SK-N-SH (cell line): Measurements from ENCODE around the gene RUNDC1. TPM values are rescaled to one million over a fixed set of nuclear protein-coding genes. Genes with fewer than 3 reads are reported as not detected.

ENCODE experiments used
- CTCF ChIA-PET: fragments of 300-600, 350-600 bp; formaldehyde crosslinking; extraction: SDS; loops from one replicate; lab custom pipeline; 2021; lab: Yijun Ruan, JAX
- POLR2A ChIA-PET: fragments of 350-600 bp; sonication (Branson Sonifier 250); formaldehyde crosslinking; extraction: SDS; loops from one replicate; lab custom pipeline; 2020; ENCODE audit warnings: antibody characterized with exemption, inconsistent platforms; lab: Yijun Ruan, JAX
- DNase-seq: peaks from one replicate; pipeline ENCODE4 v3.0.0; 2012
- H2AFZ ChIP-seq: fragments of 200-600 bp; sonication (generic); 2 replicates; pipeline ENCODE4 v1.8.1; 2016; ENCODE audit warnings: antibody characterized with exemption, mild to moderate bottlenecking, low read depth
- H3F3A ChIP-seq: fragments of 200-600 bp; sonication (generic); replicated peaks from 2 replicates; pipeline ENCODE3; 2016; ENCODE audit warnings: antibody characterized with exemption, mild to moderate bottlenecking; ENCODE audit not compliant: insufficient read depth
- H3K27ac ChIP-seq, 2 experiments: fragments of 200-500 bp in 1 of 2; fragments of 200-600 bp in 1 of 2; sonication (Bioruptor generic) in 1 of 2; sonication (generic), shearing (Covaris generic) in 1 of 2; 2 replicates each; pipeline versions ENCODE4 v1.5.1 to v1.6.1; 2014 to 2016; ENCODE audit warnings: low read depth in 2 of 2, inconsistent platforms in 1 of 2, low read length in 1 of 2, mild to moderate bottlenecking in 1 of 2, mixed read lengths in 1 of 2
- H3K27me3 ChIP-seq: fragments of 200-600 bp; sonication (generic), shearing (Covaris generic); 2 replicates; pipeline ENCODE4 v1.6.1; 2016; ENCODE audit warnings: mixed run types; ENCODE audit not compliant: insufficient read depth
- H3K36me3 ChIP-seq, 2 experiments: fragments of 200-500 bp in 1 of 2; fragments of 200-600 bp in 1 of 2; sonication (Bioruptor generic) in 1 of 2; sonication (generic) in 1 of 2; replicated peaks in 1 of 2; 2 replicates each; pipeline versions ENCODE3 to v1.5.1; 2014 to 2016; ENCODE audit warnings: low read length in 1 of 2, mild to moderate bottlenecking in 1 of 2; ENCODE audit not compliant: insufficient read depth in 2 of 2, control insufficient read depth in 1 of 2
- H3K4me1 ChIP-seq, 2 experiments: fragments of 200-500 bp in 1 of 2; fragments of 200-600 bp in 1 of 2; sonication (Bioruptor generic) in 1 of 2; sonication (generic), shearing (Covaris generic) in 1 of 2; 2 replicates each; pipeline versions ENCODE4 v1.5.1 to v1.6.1; 2014 to 2016; ENCODE audit warnings: low read depth in 1 of 2, low read length in 1 of 2, mixed run types in 1 of 2; ENCODE audit not compliant: insufficient read depth in 2 of 2, control insufficient read depth in 1 of 2
- H3K4me2 ChIP-seq: fragments of 200-600 bp; sonication (generic), shearing (Covaris generic); 2 replicates; pipeline ENCODE4 v1.6.1; 2017; ENCODE audit warnings: mixed run types
- H3K4me3 ChIP-seq, 2 experiments: fragments of 200-500 bp in 1 of 2; fragments of 200-600 bp in 1 of 2; sonication (Bioruptor generic) in 1 of 2; sonication (generic), shearing (Covaris generic) in 1 of 2; 2 replicates each; pipeline versions ENCODE4 v1.5.1 to v1.8.1; 2014 to 2016; ENCODE audit warnings: low read depth in 2 of 2, inconsistent platforms in 1 of 2, low read length in 1 of 2, mild to moderate bottlenecking in 1 of 2, mixed read lengths in 1 of 2, moderate library complexity in 1 of 2
- H3K79me2 ChIP-seq: fragments of 200-600 bp; sonication (generic); 2 replicates; pipeline ENCODE4 v1.8.1; 2017; ENCODE audit warnings: mild to moderate bottlenecking; ENCODE audit not compliant: insufficient read depth
- H3K9ac ChIP-seq: fragments of 200-600 bp; sonication (generic); 2 replicates; pipeline ENCODE4 v1.6.1; 2017; ENCODE audit warnings: mixed run types
- H3K9me2 ChIP-seq: fragments of 200-600 bp; sonication (generic); 2 replicates; pipeline ENCODE4 v1.6.1; 2017; ENCODE audit warnings: mixed run types
- H3K9me3 ChIP-seq: fragments of 200-600 bp; sonication (generic); 2 replicates; pipeline ENCODE4 v1.6.1; 2017; ENCODE audit warnings: mixed run types, mild to moderate bottlenecking, moderate library complexity
- H4K20me1 ChIP-seq: fragments of 200-600 bp; sonication (generic); 2 replicates; pipeline ENCODE4 v1.6.1; 2017; ENCODE audit warnings: mild to moderate bottlenecking, mixed run types; ENCODE audit not compliant: insufficient read depth
- EZH2phosphoT487 ChIP-seq: fragments of 200-600 bp; sonication (generic); IDR thresholded peaks from 2 replicates; pipeline ENCODE4 v1.6.1; 2017; ENCODE audit warnings: low read depth, mixed run types, mild to moderate bottlenecking, antibody characterized with exemption, moderate library complexity, borderline replicate concordance
- FOXJ3 ChIP-seq: sonication (generic); formaldehyde crosslinking; IDR thresholded peaks from 2 replicates; pipeline ENCODE4 v1.5.1; 2020; ENCODE audit warnings: mild to moderate bottlenecking, missing genetic modification reagents
- FOXM1 ChIP-seq: IDR thresholded peaks from 2 replicates; pipeline ENCODE4 v1.4.0; 2012; ENCODE audit warnings: low read depth, mild to moderate bottlenecking
- GATA2 ChIP-seq: sonication (generic); formaldehyde crosslinking; IDR thresholded peaks from 2 replicates; pipeline ENCODE4 v1.5.0; 2020; ENCODE audit warnings: mild to moderate bottlenecking, missing genetic modification reagents
- IRF3 ChIP-seq: fragments of 150-350 bp; IDR thresholded peaks from 2 replicates; pipeline ENCODE4 v1.6.1; 2016; ENCODE audit warnings: mild to moderate bottlenecking, low read depth, low read length
- JUND ChIP-seq: IDR thresholded peaks from 2 replicates; pipeline ENCODE4 v1.4.0; 2012
- MEF2A ChIP-seq: IDR thresholded peaks from 2 replicates; pipeline ENCODE4 v1.4.0; 2012; ENCODE audit warnings: low read depth, borderline replicate concordance
- MXI1 ChIP-seq: IDR thresholded peaks from 2 replicates; pipeline ENCODE4 v1.6.1; 2012; ENCODE audit warnings: mild to moderate bottlenecking, low read depth, low read length, improper control_type of control experiment
- NRF1 ChIP-seq: IDR thresholded peaks from 2 replicates; pipeline ENCODE4 v1.6.1; 2012; ENCODE audit warnings: low read depth, mild to moderate bottlenecking, low read length
- POLR2AphosphoS5 ChIP-seq: IDR thresholded peaks from 2 replicates; pipeline ENCODE4 v1.6.1; 2012; ENCODE audit warnings: low read depth, low read length
- RAD21 ChIP-seq: IDR thresholded peaks from 2 replicates; pipeline ENCODE4 v1.6.1; 2012; ENCODE audit warnings: mild to moderate bottlenecking, low read length
- RXRA ChIP-seq: IDR thresholded peaks from 2 replicates; pipeline ENCODE4 v1.4.0; 2012; ENCODE audit warnings: low read depth, mild to moderate bottlenecking, borderline replicate concordance
- TAF1 ChIP-seq: IDR thresholded peaks from 2 replicates; pipeline ENCODE4 v1.6.1; 2012; ENCODE audit warnings: low read depth, mild to moderate bottlenecking, low read length, moderate library complexity, borderline replicate concordance
- TEAD4 ChIP-seq: IDR thresholded peaks from 2 replicates; pipeline ENCODE4 v1.4.0; 2012; ENCODE audit warnings: mild to moderate bottlenecking, borderline replicate concordance; ENCODE audit not compliant: insufficient read depth
- USF2 ChIP-seq: fragments of 150-350 bp; IDR thresholded peaks from 2 replicates; pipeline ENCODE4 v1.6.1; 2017; ENCODE audit warnings: antibody characterized with exemption, low read length, low read depth, borderline replicate concordance
- WGBS: methylation state at CpG from one replicate; pipeline ENCODE4 v1.1.6; 2017; ENCODE audit warnings: low lambda C conversion rate; 5-methylcytosine and 5-hydroxymethylcytosine counted together
- polyA plus RNA-seq, 3 experiments: library from polyadenylated mRNA; depleted of rRNA; stranded (reverse); fragments of >200 nt; gene quantifications; 2 replicates each; pipeline ENCODE4 v1.2.3, GENCODE V29; 2012
- TF ChIP-seq, protein P1 (sequence below): IDR thresholded peaks from 2 replicates; pipeline ENCODE4; 2012
- TF ChIP-seq, protein P2 (sequence below): IDR thresholded peaks from 2 replicates; pipeline ENCODE4 v1.4.0; 2012; ENCODE audit warnings: low read depth, borderline replicate concordance

RUNDC1 gene
- polyA plus RNA-seq, 1 of the 3 experiments (the other 2 are of a cell fraction) = 9.0 TPM

DNA sequence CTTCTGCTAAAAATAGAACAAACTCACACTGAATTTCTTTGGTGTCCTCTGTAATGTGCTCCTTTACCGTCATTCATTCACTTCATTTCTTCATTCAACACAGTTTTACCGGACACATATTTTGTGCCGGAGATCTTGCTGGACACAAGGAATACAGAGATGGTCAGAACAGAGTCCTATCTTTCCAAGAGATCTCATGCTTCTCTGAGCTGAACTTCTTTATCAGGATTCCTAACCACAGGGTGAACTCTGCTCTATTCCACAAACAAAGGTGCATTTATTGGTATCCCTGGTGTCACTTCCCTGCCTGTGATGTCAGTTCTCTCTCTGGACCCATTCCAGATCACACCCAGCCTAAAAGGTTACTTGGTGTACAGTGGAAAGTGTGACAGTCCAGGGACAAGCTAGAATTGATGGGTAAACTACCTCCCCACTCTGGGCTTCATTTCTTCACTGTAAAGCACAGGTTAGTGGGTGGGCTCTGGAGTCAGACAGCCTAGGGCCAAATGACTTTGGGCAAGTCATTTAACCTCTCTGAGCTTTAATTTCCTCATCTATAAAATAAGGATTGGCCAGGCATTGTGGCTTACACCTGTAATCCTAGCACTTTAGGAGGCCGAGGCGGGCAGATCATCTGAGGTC is 30.4 kb downstream of the RUNDC1 start:
- no peak overlapping the region for H2AFZ ChIP-seq
- CTCF ChIA-PET = interaction anchor here (1.2 to 1.5 kb wide), 2 partner anchors 12 to 167 kb away, joined by 3 to 7 read pairs; partner anchors contain the start of gene RPL27
- no peak overlapping the region for H3K27ac ChIP-seq
- POLR2A ChIA-PET = interaction anchor here (1.1 to 3.3 kb wide), 2 partner anchors 12 to 350 kb away, joined by 4 to 17 read pairs; partner anchors contain the start of gene RPL27
- H3K9me2 ChIP-seq = no peaks in the 10 kb centered on the region
- no peak overlapping the region for H3K4me3 ChIP-seq
- no peaks in the 10 kb centered on the region for H4K20me1 ChIP-seq
- H3K9me3 ChIP-seq = no peaks in the 10 kb centered on the region
- WGBS = 91% methylated on average over 5 of the region's 5 CpGs
- H3F3A ChIP-seq = peaks cover 9% of the 10 kb centered on the region
- no peaks in the 10 kb centered on the region; a peak in 1 of 4 replicates for H3K4me1 ChIP-seq
- no peak for DNase-seq
- H3K4me2 ChIP-seq = no peak overlapping the region
- no peak overlapping the region for H3K9ac ChIP-seq
- H3K79me2 ChIP-seq = no peaks in the 10 kb centered on the region
- no peaks in the 10 kb centered on the region for H3K27me3 ChIP-seq
- no peak for TF ChIP-seq RXRA
- no peak for TF ChIP-seq GATA2 (CRISPR knock-in tag)
- TF ChIP-seq POLR2AphosphoS5 = no peak
- no peak for TF ChIP-seq FOXJ3
- no peak for TF ChIP-seq USF2
- no peak for TF ChIP-seq JUND
- TF ChIP-seq MXI1 = no peak
- TF ChIP-seq TEAD4 = no peak
- TF ChIP-seq, protein P1, sequence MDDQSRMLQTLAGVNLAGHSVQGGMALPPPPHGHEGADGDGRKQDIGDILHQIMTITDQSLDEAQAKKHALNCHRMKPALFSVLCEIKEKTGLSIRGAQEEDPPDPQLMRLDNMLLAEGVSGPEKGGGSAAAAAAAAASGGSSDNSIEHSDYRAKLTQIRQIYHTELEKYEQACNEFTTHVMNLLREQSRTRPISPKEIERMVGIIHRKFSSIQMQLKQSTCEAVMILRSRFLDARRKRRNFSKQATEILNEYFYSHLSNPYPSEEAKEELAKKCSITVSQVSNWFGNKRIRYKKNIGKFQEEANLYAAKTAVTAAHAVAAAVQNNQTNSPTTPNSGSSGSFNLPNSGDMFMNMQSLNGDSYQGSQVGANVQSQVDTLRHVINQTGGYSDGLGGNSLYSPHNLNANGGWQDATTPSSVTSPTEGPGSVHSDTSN = no peak
- TF ChIP-seq, protein P2, sequence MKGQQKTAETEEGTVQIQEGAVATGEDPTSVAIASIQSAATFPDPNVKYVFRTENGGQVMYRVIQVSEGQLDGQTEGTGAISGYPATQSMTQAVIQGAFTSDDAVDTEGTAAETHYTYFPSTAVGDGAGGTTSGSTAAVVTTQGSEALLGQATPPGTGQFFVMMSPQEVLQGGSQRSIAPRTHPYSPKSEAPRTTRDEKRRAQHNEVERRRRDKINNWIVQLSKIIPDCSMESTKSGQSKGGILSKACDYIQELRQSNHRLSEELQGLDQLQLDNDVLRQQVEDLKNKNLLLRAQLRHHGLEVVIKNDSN = no peak
- peaks cover 0 to 9% of the 10 kb centered on the region in 2 experiments for H3K36me3 ChIP-seq

GRCh38 chr17:43011728-43012472 is 31.5 kb downstream of the RUNDC1 start:
- Histone ChIP-seq H3K27ac (no peak overlapping the region), H3K4me1 (no peaks in the 10 kb centered on the region; a peak in 1 of 4 replicates), H3K27me3 (no peaks in the 10 kb centered on the region), H4K20me1 (no peaks in the 10 kb centered on the region), H3K4me2 (no peak overlapping the region), H2AFZ (no peak overlapping the region), H3F3A (peaks cover 2% of the 10 kb centered on the region), H3K9me2 (no peaks in the 10 kb centered on the region), H3K9me3 (no peaks in the 10 kb centered on the region), H3K4me3 (no peak overlapping the region), H3K9ac (no peak overlapping the region), H3K79me2 (no peaks in the 10 kb centered on the region), H3K36me3 (peaks cover 3 to 17% of the 10 kb centered on the region in 2 experiments)
- WGBS = 93% methylated on average over 15 of the region's 15 CpGs
- ChIA-PET POLR2A (interaction anchor here (3.3 kb wide), 1 partner anchor 13 kb away, joined by 17 read pairs; the partner anchor contains the start of gene RPL27), CTCF (interaction anchor here (1.0 kb wide), 1 partner anchor 14 kb away, joined by 3 read pairs; the partner anchor contains the start of gene RPL27)
- TF ChIP-seq NRF1 (no peak), RXRA (no peak), JUND (no peak), TEAD4 (no peak), RAD21 (no peak), IRF3 (no peak), FOXM1 (no peak), TAF1 (no peak), EZH2phosphoT487 (no peak), MEF2A (no peak)
- TF ChIP-seq, protein P1 = no peak
- TF ChIP-seq, protein P2 = no peak
- DNase-seq = no peak
